ENCODE data around the gene EVPL. TPM values are rescaled to one million over a fixed set of nuclear protein-coding genes. Genes with fewer than 3 reads are reported as not detected.

Gene EVPL
- total and polyA plus RNA-seq, 2 donors (not counting 3 experiments of a cell fraction or from before 2014, with no cell fraction given), result not detected

DNA sequence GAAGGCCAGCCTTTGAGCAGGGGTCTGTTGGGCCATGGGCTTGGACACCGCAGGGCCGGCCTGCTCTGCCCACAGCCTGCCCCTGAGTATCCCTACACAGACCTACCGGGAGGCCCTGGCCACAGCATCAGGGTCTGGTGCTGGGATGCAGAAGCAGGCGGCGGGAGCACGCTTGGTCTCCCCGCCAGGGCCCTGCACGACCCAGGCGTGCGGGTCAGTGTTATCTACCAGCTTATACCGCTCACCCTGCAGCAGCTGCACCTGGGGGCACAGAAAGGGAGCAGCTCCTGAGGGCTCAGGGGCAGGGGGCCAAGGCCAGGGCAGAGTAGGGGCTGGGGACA is 8.8 kb downstream of the EVPL start:
- Histone ChIP-seq H3K79me2 (ENCODE audit: control insufficient read depth, insufficient read depth, low read length) (no peaks in the 10 kb centered on the region), H2AFZ (ENCODE audit: low read depth, low read length) (no peak overlapping the region), H3K4me2 (ENCODE audit: insufficient read depth, low read length) (no peak overlapping the region), H3K9me3 (replicated peaks; ENCODE audit: control insufficient read depth, insufficient read depth, low read length) (no peaks in the 10 kb centered on the region), H3K4me3 (replicated peaks in 1 of 3; ENCODE audit: insufficient read depth in 1 of 3, low read depth in 1 of 3, low read length in 3 of 3) (no peak overlapping the region), H3K27ac (ENCODE audit: insufficient read depth, low read depth, low read length) (no peak overlapping the region), H4K20me1 (replicated peaks; ENCODE audit: control insufficient read depth, extremely low read depth, insufficient read depth, low read length) (no peaks in the 10 kb centered on the region), H3K27me3 (ENCODE audit: control insufficient read depth in 2 of 2, insufficient read depth in 2 of 2, low read length in 2 of 2) (no peaks in the 10 kb centered on the region), H3K4me1 (ENCODE audit: control insufficient read depth, extremely low read depth, insufficient read depth, low read length) (no peaks in the 10 kb centered on the region), H3K36me3 (ENCODE audit: control insufficient read depth in 2 of 2, extremely low read depth in 1 of 2, insufficient read depth in 2 of 2, low read length in 2 of 2) (no peaks in the 10 kb centered on the region), H3K9me1 (replicated peaks; ENCODE audit: control insufficient read depth, extremely low read depth, insufficient read depth, low read length) (no peaks in the 10 kb centered on the region), H3K9ac (replicated peaks; ENCODE audit: extremely low read depth, insufficient read depth, low read length) (no peak overlapping the region)
- FAIRE-seq, result no peak
- intact Hi-C loops (cut with micrococcal nuclease) (loop anchor here (10.0 kb wide), 2 partner anchors 166 to 256 kb away; no protein-coding TSS in a partner anchor), dilution Hi-C loops (cut with MboI; ENCODE audit: extremely low pct_ligation_motif_present, low sequenced_read_pairs) (no loop called here)
- DNase-seq (ENCODE audit: low read depth, low spot score), result no peak
- TF ChIP-seq, protein P1, sequence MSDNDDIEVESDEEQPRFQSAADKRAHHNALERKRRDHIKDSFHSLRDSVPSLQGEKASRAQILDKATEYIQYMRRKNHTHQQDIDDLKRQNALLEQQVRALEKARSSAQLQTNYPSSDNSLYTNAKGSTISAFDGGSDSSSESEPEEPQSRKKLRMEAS (IDR thresholded peaks at IDR 0.05; ENCODE audit: insufficient read depth, insufficient read length), result no peak
- TF ChIP-seq FOS (IDR thresholded peaks at IDR 0.05; ENCODE audit: borderline replicate concordance, insufficient read depth, low read length), result no peak
- no peak for TF ChIP-seq GATA2 (IDR thresholded peaks at IDR 0.05; ENCODE audit: insufficient read depth, insufficient read length, low read depth, low read length)
- TF ChIP-seq POLR2A (IDR thresholded peaks at IDR 0.05; ENCODE audit: low read depth, low read length), result no peak
- TF ChIP-seq JUN (IDR thresholded peaks at IDR 0.05; ENCODE audit: borderline replicate concordance, insufficient read depth, insufficient read length, low read depth), result no peak
- TF ChIP-seq POLR2AphosphoS5 (IDR thresholded peaks at IDR 0.05; ENCODE audit: insufficient read depth, low read depth, low read length), result no peak
- TF ChIP-seq MYC (IDR thresholded peaks at IDR 0.05; ENCODE audit: low read depth, low read length), result no peak
- TF ChIP-seq, protein P2, sequence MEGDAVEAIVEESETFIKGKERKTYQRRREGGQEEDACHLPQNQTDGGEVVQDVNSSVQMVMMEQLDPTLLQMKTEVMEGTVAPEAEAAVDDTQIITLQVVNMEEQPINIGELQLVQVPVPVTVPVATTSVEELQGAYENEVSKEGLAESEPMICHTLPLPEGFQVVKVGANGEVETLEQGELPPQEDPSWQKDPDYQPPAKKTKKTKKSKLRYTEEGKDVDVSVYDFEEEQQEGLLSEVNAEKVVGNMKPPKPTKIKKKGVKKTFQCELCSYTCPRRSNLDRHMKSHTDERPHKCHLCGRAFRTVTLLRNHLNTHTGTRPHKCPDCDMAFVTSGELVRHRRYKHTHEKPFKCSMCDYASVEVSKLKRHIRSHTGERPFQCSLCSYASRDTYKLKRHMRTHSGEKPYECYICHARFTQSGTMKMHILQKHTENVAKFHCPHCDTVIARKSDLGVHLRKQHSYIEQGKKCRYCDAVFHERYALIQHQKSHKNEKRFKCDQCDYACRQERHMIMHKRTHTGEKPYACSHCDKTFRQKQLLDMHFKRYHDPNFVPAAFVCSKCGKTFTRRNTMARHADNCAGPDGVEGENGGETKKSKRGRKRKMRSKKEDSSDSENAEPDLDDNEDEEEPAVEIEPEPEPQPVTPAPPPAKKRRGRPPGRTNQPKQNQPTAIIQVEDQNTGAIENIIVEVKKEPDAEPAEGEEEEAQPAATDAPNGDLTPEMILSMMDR (IDR thresholded peaks at IDR 0.05; ENCODE audit: extremely low read depth in 1 of 2, insufficient read depth in 1 of 2, low read depth in 1 of 2, low read length in 2 of 2), result no peak
- TF ChIP-seq EZH2 (IDR thresholded peaks at IDR 0.05; ENCODE audit: borderline replicate concordance, low read depth, low read length, severe bottlenecking), result no peak
- POLR2A ChIA-PET, result no interaction called here
- no TSS peak for BruUV-seq (replicated peaks)
- CTCF ChIA-PET, result interaction anchor here (1.1 to 1.3 kb wide), 2 partner anchors 18 to 164 kb away, joined by 3 read pairs; partner anchors contain the start of gene CDK3
